ENCODE results near the gene BTBD18.

- TF ChIP-seq POLR2A (IDR thresholded peaks at IDR 0.05; ENCODE audit: low read length) (no peak), GATA1 (IDR thresholded peaks at IDR 0.05; ENCODE audit: low read depth, low read length) (no peak)
Measured at GRCh38 chr11:57778318-57779037, 26.9 kb upstream of the BTBD18 start.
